NCI-H187 treated with DMSO at 0.1 percent for 48 hours (cell line): Measurements from ENCODE around the gene KRT9.
"Not testable (repeated sequence)": the region's sequence is repeated elsewhere in the genome, so short reads cannot be mapped to it uniquely, and the experiment has no call there.

Experiments used
- DNase-seq: peaks from one replicate; lab custom pipeline; 2025; lab: John Stamatoyannopoulos, UW

Gene KRT9

DNA sequence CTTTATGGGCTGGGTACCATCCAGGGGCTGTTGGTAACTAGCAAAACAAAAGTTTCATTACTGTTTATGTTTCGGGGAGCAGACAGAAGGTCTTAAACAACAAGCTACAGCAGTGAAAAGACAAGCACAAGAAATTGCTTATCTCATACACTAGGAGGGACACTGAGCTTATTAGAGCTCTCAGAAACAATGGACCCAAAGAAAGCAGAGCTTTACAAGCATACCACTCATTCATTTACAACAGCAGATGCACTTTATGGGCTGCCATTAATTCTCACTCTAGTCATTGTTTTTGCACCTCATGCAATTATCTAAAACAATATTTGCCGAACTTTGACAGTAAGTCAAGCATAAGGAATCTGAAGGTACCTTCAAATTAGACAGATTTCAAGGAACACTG, 30.7 kb upstream of the KRT9 start:
- no peak for DNase-seq

DNA sequence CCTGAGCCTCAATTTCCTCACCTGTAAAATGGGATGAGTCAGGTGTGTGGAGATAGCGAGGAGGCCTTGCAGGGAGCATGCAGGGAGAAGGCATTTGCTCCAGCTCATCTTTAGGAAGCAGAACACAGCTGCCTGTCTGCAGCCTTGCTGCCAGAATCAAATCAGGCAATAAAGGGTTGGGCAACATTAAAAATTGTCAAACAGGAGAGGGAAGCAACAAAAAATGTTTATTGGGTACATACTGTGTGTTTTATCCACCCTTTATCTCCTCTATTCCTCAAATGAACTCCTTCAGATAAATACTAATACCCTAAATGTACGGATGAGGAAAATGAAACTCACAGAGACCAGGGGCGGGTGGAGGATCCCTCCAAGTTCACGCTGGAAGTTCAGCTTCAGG, 28.5 kb upstream of the KRT9 start:
- no peak for DNase-seq

DNA sequence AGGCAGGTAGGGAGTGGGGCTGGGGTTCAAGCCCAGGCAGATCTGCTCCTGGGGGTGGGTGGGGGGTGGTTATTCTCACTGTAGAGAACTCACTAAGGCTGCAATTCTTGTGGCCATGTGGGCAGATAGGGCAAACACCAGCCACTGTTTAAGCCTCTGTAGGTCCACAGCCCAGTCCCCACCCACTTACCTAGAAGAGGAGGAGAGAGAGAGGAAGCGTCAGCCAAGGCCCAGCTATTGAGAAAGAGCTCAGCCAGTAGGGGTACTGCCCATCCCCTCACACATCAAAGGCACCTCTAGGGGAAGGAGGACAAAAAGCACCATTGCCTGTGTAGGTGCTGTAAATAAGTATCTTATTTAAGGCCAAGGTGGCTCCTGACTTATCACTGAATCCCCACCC, 27.8 kb upstream of the KRT9 start:
- DNase-seq: no peak

DNA sequence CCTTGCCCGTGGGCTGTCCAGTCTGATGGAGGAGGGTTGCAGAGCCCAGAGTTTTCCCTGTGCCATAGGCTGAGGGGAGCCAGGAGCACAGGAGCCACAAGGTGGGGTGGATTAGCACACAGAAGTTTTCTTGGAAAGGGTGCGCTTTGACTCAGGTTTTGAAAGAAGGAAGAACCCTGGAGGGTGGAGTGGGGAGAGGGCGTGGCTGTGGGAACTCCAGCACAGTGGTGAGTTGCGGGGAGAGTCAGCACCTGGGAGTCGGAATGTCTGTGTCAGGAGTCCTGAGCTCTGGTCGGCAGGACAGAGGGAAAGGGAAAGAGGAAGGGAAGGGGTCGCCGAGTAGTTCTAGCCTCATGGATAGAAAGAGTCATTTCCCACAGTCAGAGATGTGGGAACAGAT, 23.7 kb upstream of the KRT9 start:
- DNase-seq: no peak

DNA sequence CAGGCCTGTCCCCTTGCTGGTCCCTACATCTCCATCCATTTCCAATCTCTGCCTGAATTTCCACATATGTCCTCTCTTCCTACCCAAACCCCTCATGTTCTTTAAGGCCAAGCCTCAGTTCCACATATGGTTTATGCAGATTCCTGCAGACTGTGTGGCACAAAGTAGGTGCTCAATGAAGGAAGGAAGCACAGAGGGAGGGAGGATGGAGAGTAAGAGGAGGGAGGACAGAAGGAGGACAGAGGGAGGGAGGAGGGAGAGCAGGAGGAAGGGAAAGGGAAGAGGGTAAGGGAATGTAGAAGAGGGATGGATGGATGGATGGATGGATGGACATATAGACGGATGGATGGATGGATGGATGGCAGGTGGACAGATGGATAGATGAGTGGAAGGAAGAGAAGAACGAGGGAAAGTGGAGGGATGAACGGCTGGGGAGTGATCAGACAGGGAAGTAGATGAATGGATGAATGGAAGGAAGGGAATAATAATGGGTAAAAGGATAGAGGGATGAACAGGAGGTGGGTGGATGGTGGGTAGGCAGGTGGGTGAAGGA, 22.6 kb upstream of the KRT9 start:
- no peak for DNase-seq

DNA sequence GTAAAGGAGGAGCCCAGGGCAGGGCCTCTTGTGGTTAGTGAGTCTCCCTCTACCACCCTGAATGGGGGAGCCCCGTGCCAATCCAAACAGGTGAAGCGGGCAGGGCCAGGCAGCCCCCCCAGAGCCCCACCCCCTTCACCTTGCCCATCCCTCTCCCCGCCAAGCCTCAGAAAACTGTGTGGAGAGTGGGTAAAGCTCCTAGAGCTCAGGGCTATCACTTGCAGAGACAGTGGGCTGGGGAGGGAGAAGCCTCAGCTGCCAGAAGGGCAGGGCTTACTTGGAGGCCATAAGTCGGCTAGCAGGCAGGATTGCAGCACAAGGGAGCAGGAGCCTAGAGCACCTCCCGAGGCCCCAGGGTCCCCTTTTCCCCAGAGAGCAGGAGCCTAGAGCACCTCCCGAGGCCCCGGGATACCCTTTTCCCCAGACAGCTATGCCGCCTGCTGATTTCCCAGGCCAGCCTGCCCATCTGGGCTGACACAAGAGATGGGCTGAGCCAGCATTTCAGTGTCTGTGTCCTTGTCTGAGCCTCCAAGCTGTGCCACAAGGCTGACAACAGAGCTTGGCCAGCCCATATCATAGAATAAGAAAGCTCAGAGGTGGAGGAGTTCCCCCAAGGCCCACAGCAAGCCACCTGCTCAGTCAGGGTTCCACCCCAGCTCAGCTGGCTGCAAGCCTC, 21.6 kb upstream of the KRT9 start:
- no peak for DNase-seq

DNA sequence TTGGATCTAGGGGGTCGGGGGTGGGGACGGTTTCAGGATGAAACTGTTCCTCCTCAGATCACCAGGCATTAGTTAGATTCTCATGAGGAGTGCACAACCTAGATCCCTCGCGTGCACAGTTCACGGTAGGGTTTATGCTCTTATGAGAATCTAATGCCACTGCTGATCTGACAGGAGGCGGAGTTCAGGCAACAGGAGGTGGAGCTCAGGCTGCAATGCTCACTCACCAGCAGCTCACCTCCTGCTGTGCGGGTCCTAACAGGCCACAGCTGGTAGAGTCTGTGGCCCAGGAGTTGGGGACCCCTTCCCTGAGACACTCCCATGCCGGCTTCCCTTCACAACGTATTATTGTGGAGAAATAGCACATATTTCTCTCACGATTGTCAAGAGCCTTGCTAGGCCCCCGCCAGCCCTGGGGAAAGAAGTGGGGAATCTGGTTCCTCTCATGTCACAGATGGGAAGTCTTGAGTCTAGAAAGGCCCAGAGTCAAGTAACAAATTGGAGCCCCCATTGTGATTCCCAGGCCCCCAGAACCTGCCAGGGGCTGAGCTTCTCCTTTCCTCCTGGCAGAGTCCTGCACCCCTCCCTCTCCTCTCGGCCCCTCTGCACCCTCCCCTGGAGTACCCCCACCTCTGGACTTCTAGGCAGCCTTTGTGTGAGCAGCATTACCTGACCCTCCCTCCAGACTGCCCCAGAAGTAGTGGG, 20.9 kb upstream of the KRT9 start:
- DNase-seq: no peak

DNA sequence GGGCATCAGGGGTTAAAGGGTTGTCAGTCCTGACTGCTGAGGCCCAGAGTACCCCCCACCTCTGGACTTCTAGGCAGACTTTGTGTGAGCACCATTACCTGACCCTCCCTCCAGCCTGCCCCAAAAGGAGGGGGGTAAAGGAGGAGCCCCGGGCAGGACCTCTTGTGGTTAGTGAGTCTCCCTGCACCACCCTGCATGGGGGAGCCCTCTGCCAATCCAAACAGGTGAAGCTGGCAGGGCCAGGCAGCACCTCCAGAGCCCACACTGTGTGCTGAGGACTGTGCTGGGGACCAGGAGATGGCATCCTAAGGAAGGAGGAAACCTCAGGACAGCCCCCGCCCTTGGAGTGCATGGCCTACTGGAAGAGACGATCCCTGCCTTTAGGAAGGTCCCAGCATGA, 17.4 kb upstream of the KRT9 start:
- DNase-seq: no peak

DNA sequence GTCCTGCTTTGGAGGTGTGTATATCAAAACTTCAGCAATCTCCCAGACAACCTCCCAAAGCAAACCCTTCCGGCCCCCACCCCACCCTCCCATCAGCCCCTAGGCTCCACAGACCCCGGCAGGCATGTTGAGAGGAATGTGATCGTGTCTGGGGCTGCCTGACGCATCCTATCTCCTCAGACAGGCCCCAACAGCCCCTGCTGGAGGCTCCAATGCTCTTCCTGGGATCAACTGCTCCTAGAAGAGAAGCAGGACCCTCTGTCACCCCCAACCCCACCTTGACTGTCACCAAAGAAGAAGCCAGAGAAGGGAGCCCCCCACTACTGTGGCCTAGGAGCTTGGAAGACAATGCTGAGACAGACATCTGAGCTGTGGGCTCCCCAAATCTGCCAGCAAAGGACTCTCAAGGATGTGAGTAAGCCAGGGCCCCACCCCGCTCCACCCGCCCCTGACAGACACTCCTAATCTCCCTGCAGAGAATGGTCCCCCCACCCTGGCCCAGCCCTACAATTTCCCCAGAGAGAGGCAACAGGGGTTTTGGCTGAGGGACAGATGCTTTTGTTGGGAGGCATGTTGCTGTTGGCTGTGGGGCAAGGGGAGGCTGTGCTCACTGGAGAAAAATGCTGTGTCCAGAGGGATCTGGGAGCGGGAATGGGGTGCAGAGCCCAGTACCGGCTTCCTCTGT, 16.4 kb upstream of the KRT9 start:
- no peak for DNase-seq

DNA sequence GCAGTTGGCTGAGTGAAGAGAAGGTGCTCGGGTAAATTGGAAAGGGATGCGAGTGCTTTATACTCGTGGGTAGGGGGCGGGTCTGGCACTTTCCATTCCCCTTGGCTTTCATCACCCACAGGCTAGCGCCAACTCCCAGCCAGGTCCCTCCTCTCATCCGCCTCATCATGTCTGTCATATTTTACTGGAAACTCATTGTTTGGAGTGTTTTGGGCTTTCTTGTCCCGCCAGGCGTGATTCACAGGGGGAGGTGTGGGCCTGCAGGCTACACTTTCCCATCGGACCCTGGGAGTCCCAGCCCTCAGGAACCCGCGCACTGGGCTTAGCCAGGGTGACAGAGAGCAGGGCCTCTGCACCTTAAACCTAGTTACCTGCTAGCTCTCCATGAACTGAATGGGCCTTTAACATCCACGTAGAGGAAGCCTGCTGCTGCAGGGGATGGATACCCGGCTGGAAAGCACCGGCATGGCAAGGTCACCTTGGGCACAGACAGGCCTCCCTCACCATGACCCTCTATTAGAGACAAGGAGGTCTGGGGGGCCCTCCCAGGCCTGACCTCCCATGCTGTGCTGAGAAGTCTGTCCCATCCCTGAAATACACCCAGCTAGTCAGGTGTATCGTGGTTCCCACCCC, 15.1 kb upstream of the KRT9 start, which contains the start of gene KRT14:
Gene KRT14, minus strand, starts transcription at position 33 of the 633 bp plus-strand sequence. CDS start 61 bp downstream, outside the sequence.
- DNase-seq: no peak

DNA sequence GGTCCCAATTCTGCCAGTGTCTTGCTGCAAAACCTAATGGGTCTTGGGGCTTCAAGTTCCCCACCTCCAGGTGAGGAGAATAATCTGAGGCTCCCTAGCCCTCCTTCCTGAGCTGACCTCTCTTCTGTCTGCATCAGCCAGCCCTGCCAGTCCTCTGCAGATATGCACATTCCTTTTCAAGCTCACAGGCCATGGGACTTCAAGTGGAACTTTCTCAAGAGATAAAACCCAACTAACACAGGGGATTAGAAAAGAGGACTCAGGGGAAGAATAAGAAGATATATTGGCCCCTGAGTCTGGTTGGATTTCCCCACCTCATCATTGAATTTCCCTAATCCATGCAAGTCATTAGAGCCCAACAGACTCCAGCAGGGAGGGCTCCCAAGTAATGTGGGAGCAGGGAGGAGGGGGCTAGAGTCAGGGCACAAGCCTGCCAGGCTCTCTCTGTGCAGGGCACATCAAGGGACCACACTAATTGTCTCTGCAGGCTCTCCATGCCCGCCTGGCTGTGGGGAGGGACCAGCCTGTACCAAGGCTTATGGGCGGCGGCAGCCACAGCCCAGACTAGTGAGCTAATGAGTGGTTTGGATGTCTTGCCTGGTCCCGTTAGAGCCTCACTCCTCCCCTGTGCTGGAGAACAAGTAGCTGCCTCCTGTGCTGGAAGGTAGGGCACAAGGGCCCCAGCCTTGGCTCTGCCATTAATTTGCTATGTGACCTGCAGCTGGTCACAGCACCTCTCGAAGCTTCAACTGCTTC, 13.6 kb upstream of the KRT9 start:
- DNase-seq: no peak

DNA sequence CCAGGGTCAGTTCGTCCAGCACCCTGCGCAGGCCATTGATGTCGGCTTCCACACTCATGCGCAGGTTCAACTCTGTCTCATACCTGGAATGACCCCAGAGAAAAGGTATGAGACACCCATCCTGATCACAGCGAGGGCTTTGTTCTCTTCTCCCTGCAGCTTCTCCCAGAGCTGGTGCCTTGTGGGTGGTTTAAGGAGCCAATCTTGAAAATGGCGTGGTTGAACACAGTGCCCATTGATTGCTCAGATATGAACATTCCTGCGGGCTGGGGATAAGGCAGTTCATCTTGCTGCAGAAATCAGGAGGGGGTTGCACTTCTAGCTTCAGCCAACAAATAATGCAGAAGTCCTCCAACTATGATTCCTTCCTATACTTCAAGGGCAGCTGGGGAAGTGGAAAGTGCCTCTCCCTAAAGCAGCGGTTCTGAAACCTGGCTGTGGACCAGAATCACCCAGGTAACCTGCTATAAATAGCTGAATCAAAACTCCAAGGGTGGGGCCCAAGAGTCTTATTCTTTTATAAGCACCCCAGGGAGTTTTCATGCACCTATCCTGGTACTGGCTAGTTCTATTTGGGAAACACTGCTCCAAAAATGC, 12.6 kb upstream of the KRT9 start:
- not testable (repeated sequence) for DNase-seq

DNA sequence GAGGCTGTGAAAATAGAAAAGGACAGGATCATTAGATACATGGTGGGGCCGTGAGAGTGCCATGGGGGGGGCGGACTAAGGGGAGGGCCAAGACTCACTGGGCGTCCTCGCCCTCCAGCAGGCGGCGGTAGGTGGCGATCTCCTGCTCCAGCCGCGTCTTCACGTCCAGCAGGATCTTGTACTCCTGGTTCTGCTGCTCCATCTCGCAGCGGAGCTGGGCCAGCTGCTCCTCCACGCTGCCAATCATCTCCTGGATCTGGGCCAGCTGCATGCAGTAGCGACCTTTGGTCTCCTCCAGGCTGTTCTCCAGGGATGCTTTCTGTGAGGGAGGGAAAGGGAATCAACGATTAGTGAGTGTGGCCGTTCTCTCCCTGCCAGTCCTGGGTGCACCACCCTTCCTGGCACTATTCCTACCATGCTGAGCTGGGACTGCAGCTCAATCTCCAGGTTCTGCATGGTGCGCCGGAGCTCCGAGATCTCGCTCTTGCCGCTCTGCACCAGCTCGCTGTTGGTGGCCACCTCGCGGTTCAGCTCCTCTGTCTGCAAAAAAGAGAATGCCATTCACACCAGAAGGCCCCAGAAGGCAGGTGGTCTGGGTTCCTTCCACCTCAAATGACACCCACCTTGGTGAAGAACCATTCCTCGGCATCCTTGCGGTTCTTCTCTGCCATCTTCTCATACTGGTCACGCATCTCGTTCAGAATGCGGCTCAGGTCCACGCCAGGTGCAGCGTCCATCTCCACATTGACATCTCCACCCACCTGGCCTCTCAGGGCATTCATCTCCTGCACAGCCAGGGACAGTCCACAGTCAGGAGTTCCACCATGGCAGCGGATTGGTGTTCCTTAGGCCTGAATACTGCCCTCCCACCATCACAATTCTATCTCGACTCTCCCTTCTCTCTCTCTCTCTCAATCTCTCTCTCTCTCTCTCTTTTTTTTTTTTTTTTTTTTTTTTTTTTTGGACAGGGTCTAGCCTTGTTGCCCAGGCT, 11.6 kb upstream of the KRT9 start:
- no peak for DNase-seq

DNA sequence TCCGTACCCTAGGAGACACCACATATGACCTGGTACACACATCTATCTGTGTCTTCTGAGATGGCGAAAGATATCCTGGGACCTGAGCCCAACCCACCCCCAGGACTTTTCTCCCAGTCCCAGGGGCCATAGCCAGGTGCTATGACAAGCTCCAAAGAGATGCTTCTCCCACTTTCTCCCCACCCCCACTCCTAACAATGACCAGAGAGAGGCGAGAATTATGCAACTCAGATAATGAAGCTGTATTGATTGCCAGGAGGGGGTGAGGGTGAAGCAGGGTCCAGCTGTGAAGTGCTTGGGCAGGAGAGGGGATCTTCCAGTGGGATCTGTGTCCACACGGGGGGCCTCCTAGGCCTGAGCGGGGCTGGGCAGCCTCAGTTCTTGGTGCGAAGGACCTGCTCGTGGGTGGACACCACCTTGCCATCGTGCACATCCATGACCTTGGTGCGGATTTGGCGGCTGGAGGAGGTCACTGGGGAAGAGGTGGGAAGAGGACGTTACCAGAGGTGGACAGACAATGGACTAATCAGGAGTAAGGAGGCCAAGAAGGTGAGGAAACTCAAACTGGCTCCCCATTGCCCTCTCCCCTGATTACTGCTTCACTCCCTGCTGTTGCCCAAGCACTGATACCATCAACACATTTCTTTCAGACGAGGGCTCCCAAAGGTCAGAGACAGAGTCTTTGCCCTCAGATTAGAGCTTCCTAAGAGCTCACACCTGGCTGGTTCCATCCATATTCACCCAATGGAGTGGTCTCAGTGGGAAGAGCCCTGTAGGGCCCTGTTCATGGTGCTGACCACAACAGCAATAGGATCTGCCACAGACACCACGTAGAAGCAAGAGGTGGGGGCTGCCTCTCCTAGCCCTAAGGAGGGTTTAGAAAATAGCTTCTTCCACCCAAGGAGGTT, 10.5 kb upstream of the KRT9 start:
- not testable (repeated sequence) for DNase-seq

DNA sequence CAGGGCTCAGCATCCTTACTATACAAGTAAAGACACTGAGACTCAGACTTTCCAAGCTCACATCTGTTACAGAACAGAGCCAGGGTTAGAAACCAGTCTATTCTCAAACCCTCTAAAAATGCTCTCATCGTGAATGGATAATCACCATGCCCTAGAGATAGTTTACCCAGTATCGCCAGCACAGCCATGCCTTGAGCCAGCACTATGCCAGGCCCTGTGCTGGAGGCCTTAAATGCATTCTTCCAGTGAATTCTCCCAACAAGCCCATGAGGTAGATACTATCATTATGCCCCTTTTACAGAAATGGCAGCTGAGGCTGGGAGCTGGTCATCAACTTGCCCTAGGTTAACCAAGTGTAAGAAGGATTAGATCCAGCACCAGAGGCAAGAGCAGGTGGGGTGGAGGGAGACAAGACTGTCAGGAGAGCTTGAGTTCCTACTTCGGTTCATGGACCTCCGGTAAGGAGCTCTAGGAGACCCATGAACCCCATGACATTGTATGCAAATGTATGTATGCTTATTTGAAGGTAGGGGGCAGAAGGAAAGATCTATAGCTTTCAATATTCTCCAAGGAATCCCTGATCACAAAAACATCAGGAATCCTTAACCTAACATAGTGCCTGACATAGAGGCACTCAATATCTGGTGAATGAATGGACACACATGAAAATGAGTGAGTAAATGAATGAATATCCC, 9.7 kb upstream of the KRT9 start:
- DNase-seq: no peak

DNA sequence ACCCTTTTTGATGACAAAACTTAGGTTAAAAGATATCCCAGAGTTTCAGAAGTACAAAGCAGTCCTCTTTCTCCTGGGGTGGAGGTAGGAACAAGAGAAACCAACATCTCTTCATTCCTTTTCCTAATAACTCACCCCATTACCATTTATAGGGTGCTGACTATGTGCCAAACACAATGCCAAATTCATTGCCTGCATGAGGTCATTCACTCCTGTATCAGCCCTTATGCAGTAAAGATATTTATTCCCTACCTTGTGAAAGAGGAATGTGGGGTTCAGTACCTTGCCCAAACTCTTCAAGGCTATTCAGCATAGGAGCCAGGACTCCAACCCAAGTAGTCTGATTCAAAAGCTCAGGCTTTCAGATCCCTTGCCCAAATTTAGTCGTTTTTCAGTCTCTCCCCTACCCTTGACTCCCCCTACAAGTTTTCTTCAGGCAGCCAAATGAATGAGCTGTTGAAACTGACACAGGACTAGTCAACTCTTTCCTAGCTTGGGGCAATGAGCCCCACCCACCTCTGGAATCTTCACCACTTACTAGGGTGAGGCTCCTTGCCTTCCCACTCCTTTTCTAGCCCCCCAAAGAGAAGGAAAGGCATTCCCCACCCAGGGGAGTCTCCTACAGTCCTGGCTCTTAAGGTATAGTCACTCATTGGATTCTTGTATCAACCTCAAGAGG, 9.0 kb upstream of the KRT9 start:
- DNase-seq: no peak

DNA sequence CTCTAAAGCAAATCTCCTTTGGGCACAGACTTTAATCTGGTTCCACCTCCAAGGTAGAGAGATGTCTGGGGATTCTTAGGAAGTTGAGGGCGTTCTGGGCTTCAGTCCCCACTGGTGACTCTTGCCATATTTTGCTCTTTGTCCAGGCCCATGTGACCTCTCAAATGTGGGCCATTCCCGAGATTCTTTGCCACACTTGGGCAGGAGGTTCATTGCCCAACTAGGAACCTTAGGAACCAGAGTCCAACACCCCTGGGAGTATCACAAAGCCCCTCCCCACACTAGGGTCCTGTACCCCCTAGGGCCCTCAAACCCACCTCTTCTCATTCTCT, 8.4 kb upstream of the KRT9 start:
- no peak for DNase-seq
